Astrocyte (in vitro differentiated cells and primary cell): ENCODE data around the gene ETS1.

ENCODE experiments used
- EZH2 ChIP-seq: IDR thresholded peaks from 2 replicates; pipeline ENCODE4 v1.6.1; 2012; ENCODE audit warnings: mild to moderate bottlenecking, low read length, inconsistent platforms; ENCODE audit not compliant: insufficient read depth
- TF ChIP-seq, protein P1 (sequence below): IDR thresholded peaks from 2 replicates; pipeline ENCODE4 v1.5.1; 2011; ENCODE audit warnings: low read depth, mild to moderate bottlenecking, inconsistent platforms, low read length, moderate library complexity; ENCODE audit not compliant: insufficient read depth

DNA sequence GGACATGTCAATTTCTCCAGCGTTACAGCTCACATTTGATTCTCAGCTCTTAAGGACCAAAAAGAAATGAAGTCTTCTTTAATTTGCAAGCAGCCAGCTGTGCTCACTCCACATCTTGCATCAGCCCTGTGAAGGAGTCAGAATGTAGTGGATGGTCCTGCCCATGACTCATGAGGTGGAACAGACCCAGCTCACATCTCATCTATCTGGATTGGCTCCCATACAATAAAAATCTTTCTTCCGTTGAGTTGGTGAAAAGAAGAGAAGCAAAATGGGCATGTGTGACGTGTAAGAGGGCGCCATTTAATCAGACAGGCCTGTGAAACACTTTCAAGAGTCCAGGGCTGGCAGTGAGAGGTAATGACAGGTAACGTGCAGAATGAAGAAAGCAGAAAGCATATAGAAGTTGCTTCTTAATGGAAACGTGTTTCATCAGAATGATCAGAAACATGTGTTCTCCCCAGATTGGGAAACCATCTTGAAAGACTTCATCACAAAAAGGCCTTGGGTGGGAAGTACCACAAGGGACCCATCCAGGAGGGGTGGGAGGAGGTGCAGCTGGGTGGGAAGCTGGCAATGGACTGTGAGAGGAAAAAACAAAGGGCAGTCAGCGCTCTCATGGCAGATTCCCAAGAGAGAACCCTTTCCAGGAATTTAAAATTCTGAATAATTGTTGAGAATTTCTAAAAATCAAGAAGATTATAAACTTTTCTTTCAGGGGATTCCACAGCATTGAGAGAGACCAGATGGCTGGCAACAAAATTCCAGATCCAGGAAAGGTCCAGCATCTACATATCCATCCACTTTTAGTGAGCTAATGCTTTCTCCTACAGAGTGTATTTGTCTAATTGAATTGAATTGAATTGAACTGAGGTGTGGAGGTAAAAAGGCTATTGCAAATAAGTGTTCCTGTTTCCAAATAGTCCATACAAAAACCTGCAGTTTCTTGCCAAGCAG lies 57.0 kb downstream of the ETS1 start:
- no peak for TF ChIP-seq EZH2
- TF ChIP-seq, protein P1, sequence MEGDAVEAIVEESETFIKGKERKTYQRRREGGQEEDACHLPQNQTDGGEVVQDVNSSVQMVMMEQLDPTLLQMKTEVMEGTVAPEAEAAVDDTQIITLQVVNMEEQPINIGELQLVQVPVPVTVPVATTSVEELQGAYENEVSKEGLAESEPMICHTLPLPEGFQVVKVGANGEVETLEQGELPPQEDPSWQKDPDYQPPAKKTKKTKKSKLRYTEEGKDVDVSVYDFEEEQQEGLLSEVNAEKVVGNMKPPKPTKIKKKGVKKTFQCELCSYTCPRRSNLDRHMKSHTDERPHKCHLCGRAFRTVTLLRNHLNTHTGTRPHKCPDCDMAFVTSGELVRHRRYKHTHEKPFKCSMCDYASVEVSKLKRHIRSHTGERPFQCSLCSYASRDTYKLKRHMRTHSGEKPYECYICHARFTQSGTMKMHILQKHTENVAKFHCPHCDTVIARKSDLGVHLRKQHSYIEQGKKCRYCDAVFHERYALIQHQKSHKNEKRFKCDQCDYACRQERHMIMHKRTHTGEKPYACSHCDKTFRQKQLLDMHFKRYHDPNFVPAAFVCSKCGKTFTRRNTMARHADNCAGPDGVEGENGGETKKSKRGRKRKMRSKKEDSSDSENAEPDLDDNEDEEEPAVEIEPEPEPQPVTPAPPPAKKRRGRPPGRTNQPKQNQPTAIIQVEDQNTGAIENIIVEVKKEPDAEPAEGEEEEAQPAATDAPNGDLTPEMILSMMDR, result no peak
